ENCODE results near the gene PITHD1. TPM values are rescaled to one million over a fixed set of nuclear protein-coding genes. Genes with fewer than 3 reads are reported as not detected.
A peak's percentile ranks its signal among the peaks of the same experiment; 100 is the strongest.
"Not testable (repeated sequence)": the region's sequence is repeated elsewhere in the genome, so short reads cannot be mapped to it uniquely, and the experiment has no call there.

Gene PITHD1
- 63.8 and 78.9 TPM in 2 replicates for total RNA-seq (2021)
- percentile 86 among the genes with signal in this experiment for Bru-seq, nascent RNA
- percentile 89 among the genes with signal in this experiment for BruChase-seq, experiment 1, labeled RNA remaining after a 2-hour chase
- percentile 94 among the genes with signal in this experiment for BruChase-seq, experiment 2, labeled RNA remaining after a 6-hour chase
- long read RNA-seq, transcript PITHD1-201 (6 exons, 1,603 nt) = major isoform, 71 of 102 reads
- long read RNA-seq, partial matches to known transcripts = 2 of 102 reads
- long read RNA-seq, other reads (novel, unspliced or antisense) = 29 of 102 reads

- peak within 1 kb of the TSS; percentile 86 for H3K27ac ChIP-seq (ENCODE audit: low read depth, low read length, poor library complexity, severe bottlenecking)
- H3K36me3 ChIP-seq (ENCODE audit: insufficient read depth, low read length, poor library complexity, severe bottlenecking) = peaks cover 14% of the 10 kb centered on the region
- H3K4me1 ChIP-seq (ENCODE audit: insufficient read depth, low read length, poor library complexity, severe bottlenecking) = peaks cover 13% of the 10 kb centered on the region
- TF ChIP-seq CTCF (conservative IDR thresholded peaks at IDR 0.05; ENCODE audit: low read depth, low read length) = no peak
- no peak for TF ChIP-seq EZH2 (IDR thresholded peaks at IDR 0.05; ENCODE audit: borderline replicate concordance, low read depth, low read length, poor library complexity, severe bottlenecking)
- H3K9me3 ChIP-seq (ENCODE audit: low read depth, low read length, poor library complexity, severe bottlenecking) = no peaks in the 10 kb centered on the region
- peak within 1 kb of the TSS; percentile 74 for H3K4me3 ChIP-seq (ENCODE audit: low read depth, low read length, poor library complexity, severe bottlenecking)
- BruUV-seq (replicated peaks) = no TSS peak
- intact Hi-C loops (cut with micrococcal nuclease; ENCODE audit: unreplicated experiment) = no loop called here
- ChIA-PET CTCF (interaction anchor here (0.6 to 0.9 kb wide), 6 partner anchors 22 to 141 kb away, joined by 3 to 5 read pairs (median 3); partner anchors contain the start of gene GALE), POLR2A (ENCODE audit: low non-redundant PET) (interaction anchor here (0.6 kb wide), 2 partner anchors 247 to 410 kb away, joined by 3 to 6 read pairs; partner anchors contain the start of gene E2F2)
- DNase-seq (ENCODE audit: low spot score) = peak; percentile 91
- H3K27me3 ChIP-seq (replicated peaks; ENCODE audit: insufficient read depth, low read depth, low read length, poor library complexity) = no peaks in the 10 kb centered on the region
Measured at GRCh38 chr1:23777979-23778814, at the start of gene PITHD1. TSS of gene PITHD1 (plus strand) at chr1:23778418. CDS start at chr1:23778516, 98 bp downstream.

GRCh38 chr1:23732363-23733224 lies 45.6 kb upstream of the PITHD1 start:
- no peaks in the 10 kb centered on the region for H3K27me3 ChIP-seq (replicated peaks; ENCODE audit: insufficient read depth, low read depth, low read length, poor library complexity)
- ChIA-PET POLR2A (ENCODE audit: low non-redundant PET) (no interaction called here), CTCF (no interaction called here)
- no peak for DNase-seq (ENCODE audit: low spot score)
- H3K4me1 ChIP-seq (ENCODE audit: insufficient read depth, low read length, poor library complexity, severe bottlenecking) = no peaks in the 10 kb centered on the region
- H3K36me3 ChIP-seq (ENCODE audit: insufficient read depth, low read length, poor library complexity, severe bottlenecking) = no peaks in the 10 kb centered on the region
- intact Hi-C loops (cut with micrococcal nuclease; ENCODE audit: unreplicated experiment) = no loop called here
- H3K9me3 ChIP-seq (ENCODE audit: low read depth, low read length, poor library complexity, severe bottlenecking) = no peaks in the 10 kb centered on the region
- no peak for TF ChIP-seq EZH2 (IDR thresholded peaks at IDR 0.05; ENCODE audit: borderline replicate concordance, low read depth, low read length, poor library complexity, severe bottlenecking)
- TF ChIP-seq CTCF (conservative IDR thresholded peaks at IDR 0.05; ENCODE audit: low read depth, low read length) = no peak
- H3K27ac ChIP-seq (ENCODE audit: low read depth, low read length, poor library complexity, severe bottlenecking) = no peak overlapping the region
- BruUV-seq (replicated peaks) = no TSS peak
- no peak overlapping the region for H3K4me3 ChIP-seq (ENCODE audit: low read depth, low read length, poor library complexity, severe bottlenecking)

- H3K4me1 ChIP-seq (ENCODE audit: insufficient read depth, low read length, poor library complexity, severe bottlenecking); intact Hi-C loops (cut with micrococcal nuclease; ENCODE audit: unreplicated experiment); H3K4me3 ChIP-seq (ENCODE audit: low read depth, low read length, poor library complexity, severe bottlenecking); H3K36me3 ChIP-seq (ENCODE audit: insufficient read depth, low read length, poor library complexity, severe bottlenecking); H3K27me3 ChIP-seq (replicated peaks; ENCODE audit: insufficient read depth, low read depth, low read length, poor library complexity); H3K9me3 ChIP-seq (ENCODE audit: low read depth, low read length, poor library complexity, severe bottlenecking); BruUV-seq (replicated peaks); DNase-seq (ENCODE audit: low spot score); POLR2A ChIA-PET (ENCODE audit: low non-redundant PET); H3K27ac ChIP-seq (ENCODE audit: low read depth, low read length, poor library complexity, severe bottlenecking): not testable (repeated sequence)
- CTCF ChIA-PET = interaction anchor here (0.6 kb wide), 1 partner anchor 11 kb away, joined by 4 read pairs; no protein-coding TSS in a partner anchor
Measured at GRCh38 chr1:23733281-23733680, 44.9 kb upstream of the PITHD1 start.
